Neuronal stem cell (in vitro differentiated cells): ENCODE results near the gene UMAD1.

Experiments
- DNase-seq: peaks from one replicate; pipeline ENCODE4 v3.0.0-alpha.2; 2013; ENCODE audit warnings: low spot score
- H2AFZ ChIP-seq: one replicate; pipeline ENCODE4 v1.6.1; 2013; ENCODE audit warnings: mild to moderate bottlenecking, low read length, inconsistent platforms
- H2AK5ac ChIP-seq: 2 replicates; pipeline ENCODE4 v1.6.1; 2013; ENCODE audit warnings: low read depth, mild to moderate bottlenecking, inconsistent platforms, low read length, moderate library complexity, mixed read lengths
- H2BK120ac ChIP-seq: 2 replicates; pipeline ENCODE4 v1.6.1; 2013; ENCODE audit warnings: low read depth, mild to moderate bottlenecking, inconsistent platforms, low read length, moderate library complexity, mixed read lengths
- H2BK12ac ChIP-seq: one replicate; pipeline ENCODE4 v1.6.1; 2013; ENCODE audit warnings: low read length, inconsistent platforms
- H2BK15ac ChIP-seq: 2 replicates; pipeline ENCODE4 v1.6.1; 2013; ENCODE audit warnings: mild to moderate bottlenecking, low read length, inconsistent platforms, mixed read lengths
- H2BK5ac ChIP-seq: one replicate; pipeline ENCODE4 v1.6.1; 2013; ENCODE audit warnings: inconsistent platforms, mild to moderate bottlenecking, low read length, moderate library complexity
- H3K14ac ChIP-seq: one replicate; pipeline ENCODE4 v1.6.1; 2013; ENCODE audit warnings: low read length, inconsistent platforms
- H3K18ac ChIP-seq: 2 replicates; pipeline ENCODE4 v1.6.1; 2013; ENCODE audit warnings: low read length, inconsistent platforms
- H3K23ac ChIP-seq: 2 replicates; pipeline ENCODE4 v1.6.1; 2013; ENCODE audit warnings: low read depth, mild to moderate bottlenecking, mixed read lengths, low read length, inconsistent platforms; ENCODE audit not compliant: poor library complexity
- H3K27ac ChIP-seq: replicated peaks from 3 replicates; pipeline ENCODE4 v1.5.1; 2013; ENCODE audit warnings: low read length, inconsistent platforms
- H3K27me3 ChIP-seq, 3 experiments: 2 replicates each; pipeline ENCODE4 v1.6.1; 2013; ENCODE audit warnings: low read length in 3 of 3, mild to moderate bottlenecking in 2 of 3, inconsistent platforms in 1 of 3, low read depth in 1 of 3, mixed read lengths in 1 of 3, moderate library complexity in 1 of 3; ENCODE audit not compliant: control insufficient read depth in 3 of 3, insufficient read depth in 3 of 3
- H3K36me3 ChIP-seq, 2 donors: replicated peaks in 1 of 2; 2 replicates each; pipeline ENCODE4 v1.6.1; 2013; ENCODE audit warnings: low read length in 2 of 2; ENCODE audit not compliant: control insufficient read depth in 2 of 2, insufficient read depth in 2 of 2
- H3K4ac ChIP-seq: 2 replicates; pipeline ENCODE4 v1.6.1; 2013; ENCODE audit warnings: inconsistent platforms, mild to moderate bottlenecking, low read length, moderate library complexity
- H3K4me1 ChIP-seq, 2 donors: 1 replicate in 1 of 2; 2 replicates in 1 of 2; pipeline ENCODE4 v1.6.1; 2013; ENCODE audit warnings: low read length in 2 of 2, low read depth in 1 of 2; ENCODE audit not compliant: control insufficient read depth in 2 of 2, insufficient read depth in 1 of 2
- H3K4me2 ChIP-seq: one replicate; pipeline ENCODE4 v1.6.1; 2013; ENCODE audit warnings: mild to moderate bottlenecking, low read length, inconsistent platforms; ENCODE audit not compliant: insufficient read depth, poor library complexity, severe bottlenecking
- H3K4me3 ChIP-seq, 2 donors: 2 replicates each; pipeline ENCODE4 v1.5.1; 2013; ENCODE audit warnings: low read length in 2 of 2, mild to moderate bottlenecking in 2 of 2, inconsistent platforms in 1 of 2, moderate library complexity in 1 of 2
- H3K79me1 ChIP-seq: one replicate; pipeline ENCODE4 v1.6.1; 2013; ENCODE audit warnings: low read depth, mild to moderate bottlenecking, inconsistent platforms, low read length, moderate library complexity
- H3K9ac ChIP-seq: one replicate; pipeline ENCODE4 v1.6.1; 2013; ENCODE audit warnings: mild to moderate bottlenecking, low read depth, low read length, inconsistent platforms; ENCODE audit not compliant: poor library complexity
- H3K9me3 ChIP-seq, 2 donors: replicated peaks in 1 of 2; 2 replicates each; pipeline versions ENCODE3 to v1.6.1; 2013; ENCODE audit warnings: low read length in 2 of 2, mild to moderate bottlenecking in 2 of 2, inconsistent platforms in 1 of 2, low read depth in 1 of 2, mixed read lengths in 1 of 2, moderate library complexity in 1 of 2; ENCODE audit not compliant: control insufficient read depth in 2 of 2, insufficient read depth in 1 of 2
- H4K8ac ChIP-seq: one replicate; pipeline ENCODE4 v1.6.1; 2013; ENCODE audit warnings: low read depth, mild to moderate bottlenecking, inconsistent platforms, low read length, moderate library complexity
- H4K91ac ChIP-seq: one replicate; pipeline ENCODE4 v1.6.1; 2013; ENCODE audit warnings: low read length, low read depth, mild to moderate bottlenecking, inconsistent platforms; ENCODE audit not compliant: poor library complexity
- WGBS, 2 donors: extraction: QIAGEN DNeasy Blood & Tissue Kit; methylation state at CpG; one replicate each; pipeline ENCODE4 v1.1.7; 2013; ENCODE audit warnings: missing lambda C conversion rate in 2 of 2, mixed read lengths in 1 of 2; ENCODE audit not compliant: insufficient read length in 2 of 2, insufficient replicate concordance in 1 of 2; ENCODE audit errors: extremely low coverage in 2 of 2; 5-methylcytosine and 5-hydroxymethylcytosine counted together

UMAD1 gene

GRCh38 chr7:7851991-7852390 lies 211.4 kb downstream of the UMAD1 start:
- Histone ChIP-seq H3K4ac (no peak overlapping the region), H3K4me3 (no peak overlapping the region), H3K4me2 (no peak overlapping the region), H3K9ac (no peak overlapping the region), H3K9me3 (peaks cover 8 to 20% of the 10 kb centered on the region in 2 donors), H3K14ac (no peak overlapping the region), H4K8ac (no peak overlapping the region), H4K91ac (no peak overlapping the region), H2AFZ (no peak overlapping the region), H3K79me1 (no peaks in the 10 kb centered on the region), H2AK5ac (no peak overlapping the region), H2BK12ac (no peak overlapping the region), H2BK5ac (no peak overlapping the region), H3K36me3 (no peaks in the 10 kb centered on the region), H2BK15ac (no peak overlapping the region), H2BK120ac (no peak overlapping the region), H3K27ac (no peak overlapping the region), H3K18ac (no peak overlapping the region), H3K4me1 (no peaks in the 10 kb centered on the region), H3K27me3 (no peaks in the 10 kb centered on the region), H3K23ac (no peak overlapping the region)
- DNase-seq, result no peak
- WGBS, 2 donors, result no CpG with 5 or more reads among the region's 3 CpGs

GRCh38 chr7:7857143-7857583 lies 216.6 kb downstream of the UMAD1 start:
- Histone ChIP-seq H3K36me3 (no peaks in the 10 kb centered on the region), H3K23ac (no peak overlapping the region), H2BK5ac (no peak overlapping the region), H3K4me3 (no peak overlapping the region), H4K8ac (no peak overlapping the region), H2BK15ac (no peak overlapping the region), H3K14ac (no peak overlapping the region), H3K4ac (no peak overlapping the region), H4K91ac (no peak overlapping the region), H3K27ac (no peak overlapping the region), H3K4me1 (no peaks in the 10 kb centered on the region), H3K18ac (no peak overlapping the region), H3K27me3 (no peaks in the 10 kb centered on the region), H3K9ac (no peak overlapping the region), H2AFZ (no peak overlapping the region), H2BK120ac (no peak overlapping the region), H2AK5ac (no peak overlapping the region), H2BK12ac (no peak overlapping the region), H3K4me2 (no peak overlapping the region), H3K79me1 (no peaks in the 10 kb centered on the region), H3K9me3 (peaks cover 8 to 15% of the 10 kb centered on the region in 2 donors)
- no CpG with 5 or more reads among the region's 3 CpGs for WGBS, 2 donors
- no peak for DNase-seq

GRCh38 chr7:7858559-7858958 lies 218.0 kb downstream of the UMAD1 start:
- H2BK120ac ChIP-seq, result no peak overlapping the region
- WGBS, 2 donors, result no CpG with 5 or more reads among the region's 4 CpGs
- H4K91ac ChIP-seq, result no peak overlapping the region

DNA sequence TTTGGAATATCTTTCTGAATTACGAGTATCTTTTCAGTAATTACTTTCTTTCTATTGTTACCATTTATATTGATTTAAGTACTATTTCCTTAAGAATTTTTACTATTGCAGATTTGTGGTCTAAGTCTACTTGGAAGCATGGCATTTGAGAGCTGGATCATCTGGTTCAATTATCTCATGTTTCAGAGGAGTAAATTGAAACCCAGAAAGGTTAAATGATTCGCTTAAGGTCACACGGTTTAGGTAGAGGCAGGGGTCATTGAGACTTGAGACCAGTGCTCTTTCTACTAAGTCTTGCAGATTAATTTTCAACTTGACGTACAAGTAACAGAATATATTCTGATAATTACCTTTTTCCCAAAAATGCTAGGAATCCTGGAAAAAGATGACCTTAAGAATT lies 218.9 kb downstream of the UMAD1 start:
- DNase-seq, result no peak
- no peak overlapping the region for H2AK5ac ChIP-seq
- H3K4ac ChIP-seq, result no peak overlapping the region
- H2BK5ac ChIP-seq, result no peak overlapping the region
- no peak overlapping the region for H2BK15ac ChIP-seq
- H3K27me3 ChIP-seq, result no peaks in the 10 kb centered on the region
- H2BK120ac ChIP-seq, result no peak overlapping the region
- no peak overlapping the region for H3K23ac ChIP-seq
- H2BK12ac ChIP-seq, result no peak overlapping the region
- no peak overlapping the region for H2AFZ ChIP-seq
- no peak overlapping the region for H3K4me2 ChIP-seq
- H4K91ac ChIP-seq, result no peak overlapping the region
- H3K14ac ChIP-seq, result no peak overlapping the region
- peaks cover 6 to 13% of the 10 kb centered on the region in 2 donors for H3K9me3 ChIP-seq
- H3K36me3 ChIP-seq, result no peaks in the 10 kb centered on the region
- H3K18ac ChIP-seq, result no peak overlapping the region
- H3K4me3 ChIP-seq, result no peak overlapping the region
- no peak overlapping the region for H3K27ac ChIP-seq
- no peaks in the 10 kb centered on the region for H3K79me1 ChIP-seq
- no peak overlapping the region for H4K8ac ChIP-seq
- WGBS, 2 donors, result no CpG with 5 or more reads among the region's 4 CpGs
- H3K4me1 ChIP-seq, result no peaks in the 10 kb centered on the region
- no peak overlapping the region for H3K9ac ChIP-seq

More at GRCh38 chr7:7858559-7858958, 218.0 kb downstream of the UMAD1 start:
- Histone ChIP-seq H3K4me1 (no peaks in the 10 kb centered on the region), H3K4ac (no peak overlapping the region), H2BK12ac (no peak overlapping the region), H3K27ac (no peak overlapping the region), H3K18ac (no peak overlapping the region), H3K4me3 (no peak overlapping the region), H3K36me3 (no peaks in the 10 kb centered on the region), H3K23ac (no peak overlapping the region), H2AK5ac (no peak overlapping the region), H3K9me3 (peaks cover 8 to 15% of the 10 kb centered on the region in 2 donors), H3K27me3 (no peaks in the 10 kb centered on the region), H2BK15ac (no peak overlapping the region), H3K4me2 (no peak overlapping the region), H3K9ac (no peak overlapping the region), H4K8ac (no peak overlapping the region), H2AFZ (no peak overlapping the region), H2BK5ac (no peak overlapping the region), H3K79me1 (no peaks in the 10 kb centered on the region), H3K14ac (no peak overlapping the region)
- DNase-seq, result no peak
